Stomach (tissue), 9 donors: ENCODE data around the gene CD48. TPM values are rescaled to one million over a fixed set of nuclear protein-coding genes. Genes with fewer than 3 reads are reported as not detected.

Experiments
- DNase-seq, 2 donors: peaks; one replicate each; pipeline versions ENCODE4 v3.0.0 to v3.0.0-alpha.2; 2013 to 2019
- H3K27ac ChIP-seq, 5 donors: fragments of 200-600 bp in 4 of 5; sonication (generic) in 4 of 5; one replicate each; pipeline ENCODE4 v1.5.1; 2013 to 2019; ENCODE audit warnings: mild to moderate bottlenecking in 1 of 5, moderate library complexity in 1 of 5
- H3K27me3 ChIP-seq, 3 donors: fragments of 200-600 bp; sonication (generic); one replicate each; pipeline ENCODE4 v1.5.1; 2017 to 2019; ENCODE audit warnings: mixed run types in 1 of 3
- H3K36me3 ChIP-seq, 4 donors: fragments of 200-600 bp; sonication (generic); 1 replicate in 3 of 4; 2 replicates in 1 of 4; pipeline ENCODE4 v1.5.1; 2016 to 2019
- H3K4me1 ChIP-seq, 4 donors: fragments of 200-600 bp; sonication (generic); one replicate each; pipeline ENCODE4 v1.5.1; 2016 to 2019
- H3K4me3 ChIP-seq, 4 donors: fragments of 200-600 bp; sonication (generic) in 3 of 4; one replicate each; pipeline ENCODE4 v1.5.1; 2016 to 2019; ENCODE audit warnings: mild to moderate bottlenecking in 1 of 4
- H3K9me3 ChIP-seq, 4 donors: fragments of 200-600 bp; sonication (generic); one replicate each; pipeline ENCODE4 v1.5.1; 2016 to 2019
- CTCF ChIP-seq, 7 experiments: fragments of 450-650 bp in 4 of 7; fragments of 200-600 bp in 3 of 7; sonication (generic) in 3 of 7; IDR thresholded peaks; one replicate each; pipeline ENCODE4 v1.5.1; 2016 to 2019; ENCODE audit warnings: antibody characterized with exemption in 7 of 7, control low read depth in 2 of 7, mild to moderate bottlenecking in 1 of 7
- EP300 ChIP-seq: sonication (generic); formaldehyde crosslinking; IDR thresholded peaks from one replicate; pipeline ENCODE4 v1.6.1; 2017; ENCODE audit warnings: antibody characterized with exemption
- POLR2A ChIP-seq, 4 donors: fragments of 450-650 bp; IDR thresholded peaks; one replicate each; pipeline ENCODE4 v1.6.1; 2016; ENCODE audit warnings: antibody characterized with exemption in 4 of 4, control low read depth in 2 of 4, mild to moderate bottlenecking in 1 of 4, moderate library complexity in 1 of 4
- POLR2AphosphoS5 ChIP-seq, 3 donors: sonication (generic); formaldehyde crosslinking; IDR thresholded peaks; one replicate each; pipeline ENCODE4 v1.6.1; 2016; ENCODE audit warnings: antibody characterized with exemption in 3 of 3
- WGBS, 5 donors: extraction: QIAGEN DNeasy Blood & Tissue Kit in 3 of 5; methylation state at CpG; one replicate each; pipeline versions ENCODE4 v1.1.5 to v1.1.7; 2013 to 2018; 5-methylcytosine and 5-hydroxymethylcytosine counted together
- intact Hi-C: fragments of 100-400 bp; cut with DNase I; formaldehyde crosslinking; loops from one replicate; pipeline ENCODE4 v1.15.1; 2023; ENCODE audit warnings: low total_unique reads
- polyA plus RNA-seq, 3 donors: library from polyadenylated mRNA; stranded (reverse); fragments of 200-250 nt; gene quantifications; one replicate each; pipeline ENCODE4 v1.2.3, GENCODE V29; 2013
- total RNA-seq, 5 donors: library from RNA; depleted of rRNA; stranded (reverse); fragments of >200 nt; gene quantifications; one replicate each; pipeline versions ENCODE4 v1.1.0 to v1.2.3, GENCODE V29; 2014 to 2016
- donor health status: healthy with polysubstance abuse.
- donor health status: Bipolar disorder and iron deficiency.
- donor health status: healthy.

CD48 gene
- total and polyA plus RNA-seq, 8 donors = 0.58 to 23.7 (median 8.8) TPM; not detected in 2

- Histone ChIP-seq H3K9me3 (no peaks in the 10 kb centered on the region), H3K4me3 (no peak overlapping the region), H3K4me1 (peaks cover 0 to 14% (median 3%) of the 10 kb centered on the region in 4 donors), H3K36me3 (no peaks in the 10 kb centered on the region), H3K27ac (no peak overlapping the region), H3K27me3 (no peaks in the 10 kb centered on the region)
- TF ChIP-seq EP300 (no peak), POLR2AphosphoS5 (IDR thresholded peaks at IDR 0.05) (no peak), POLR2A (IDR thresholded peaks at IDR 0.05) (no peak), CTCF (IDR thresholded peaks at IDR 0.05) (no peak)
- DNase-seq = no peak
- intact Hi-C loops = no loop called here
- WGBS, 5 donors = 38 to 59% (median 46%) methylated on average over 2 of the region's 2 CpGs
Measured at GRCh38 chr1:160633330-160633903, 78.2 kb downstream of the CD48 start.

- Histone ChIP-seq H3K9me3 (no peaks in the 10 kb centered on the region), H3K27me3 (no peaks in the 10 kb centered on the region), H3K36me3 (no peaks in the 10 kb centered on the region), H3K27ac (no peak overlapping the region), H3K4me1 (peaks cover 0 to 14% (median 3%) of the 10 kb centered on the region in 4 donors), H3K4me3 (no peak overlapping the region)
- WGBS, 5 donors = 74 to 91% (median 84%) methylated on average over 6 of the region's 6 CpGs
- no peak for DNase-seq
- intact Hi-C loops = no loop called here
- no peak for TF ChIP-seq POLR2AphosphoS5 (IDR thresholded peaks at IDR 0.05)
- TF ChIP-seq CTCF (IDR thresholded peaks at IDR 0.05) = no peak
- no peak for TF ChIP-seq POLR2A (IDR thresholded peaks at IDR 0.05)
- no peak for TF ChIP-seq EP300
Measured at GRCh38 chr1:160631983-160632625, 79.5 kb downstream of the CD48 start.

- H3K9me3 ChIP-seq = no peaks in the 10 kb centered on the region
- DNase-seq = no peak
- H3K27me3 ChIP-seq = no peaks in the 10 kb centered on the region
- H3K36me3 ChIP-seq = no peaks in the 10 kb centered on the region
- H3K4me1 ChIP-seq = peaks cover 0 to 14% (median 3%) of the 10 kb centered on the region in 4 donors
- no peak overlapping the region for H3K4me3 ChIP-seq
- TF ChIP-seq POLR2A (IDR thresholded peaks at IDR 0.05) (no peak), EP300 (no peak), CTCF (IDR thresholded peaks at IDR 0.05) (no peak), POLR2AphosphoS5 (IDR thresholded peaks at IDR 0.05) (no peak)
- no peak overlapping the region for H3K27ac ChIP-seq
- 47 to 50% (median 48%) methylated on average over 9 of the region's 9 CpGs for WGBS, 5 donors
- intact Hi-C loops = no loop called here
Measured at GRCh38 chr1:160630523-160631451, 80.8 kb downstream of the CD48 start.
